Right kidney (tissue), 1 donor: ENCODE measurements around the gene ARID4B.
"Not testable (repeated sequence)": the region's sequence is repeated elsewhere in the genome, so short reads cannot be mapped to it uniquely, and the experiment has no call there.

ENCODE experiments used
- DNase-seq: peaks from one replicate; pipeline ENCODE4 v3.0.0-alpha.2; 2016

ARID4B gene

DNA sequence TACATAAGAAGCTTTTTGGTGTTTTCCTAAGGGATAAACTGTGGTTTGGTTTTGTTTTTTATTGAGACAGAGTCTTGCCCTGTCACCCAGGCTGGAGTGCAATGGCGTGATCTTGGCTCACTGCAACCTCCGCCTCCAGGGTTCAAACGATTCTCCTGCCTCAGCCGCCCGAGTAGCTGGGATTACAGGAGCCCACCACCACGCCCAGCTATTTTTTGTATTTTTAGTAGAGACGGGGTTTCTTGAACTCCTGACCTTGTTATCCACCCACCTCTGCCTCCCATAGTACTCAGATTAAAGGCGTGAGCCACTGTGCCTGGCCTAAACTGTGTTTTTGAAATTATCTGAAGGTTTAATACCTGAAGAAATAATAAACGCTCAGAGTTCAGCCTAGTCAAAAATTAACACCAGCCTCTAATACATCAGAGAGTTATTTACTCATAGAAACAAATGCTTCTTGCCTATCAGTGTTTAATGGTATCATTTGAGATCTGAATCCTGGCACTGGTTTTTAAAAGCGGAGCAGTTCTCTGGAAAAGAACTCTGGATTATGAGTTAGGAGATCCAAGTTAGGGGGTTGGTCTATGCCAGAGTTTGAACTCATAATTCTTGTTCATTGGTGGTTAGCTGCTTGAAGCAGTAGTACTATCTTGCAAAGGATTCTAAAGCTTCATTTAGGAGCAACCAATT lies 28.7 kb downstream of the ARID4B start:
- DNase-seq = no peak

DNA sequence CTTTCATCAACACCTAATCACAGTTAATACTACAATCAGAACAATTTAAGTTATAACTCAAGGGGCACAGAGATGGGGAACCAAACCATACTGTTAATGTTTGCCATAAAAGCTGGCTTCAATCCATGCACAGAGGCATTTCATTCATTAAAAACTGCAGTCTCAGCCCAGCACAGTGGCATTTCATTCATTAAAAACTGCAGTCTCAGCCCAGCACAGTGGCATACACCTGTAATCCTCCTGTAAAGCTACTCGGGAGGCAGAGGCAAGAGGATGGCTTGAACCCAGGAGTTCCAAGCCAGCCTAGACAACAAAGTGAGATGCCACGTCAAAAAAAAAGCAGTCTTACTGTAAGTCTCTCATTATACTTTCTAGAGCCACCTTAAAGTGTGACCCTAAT lies 29.2 kb downstream of the ARID4B start:
- DNase-seq = no peak

DNA sequence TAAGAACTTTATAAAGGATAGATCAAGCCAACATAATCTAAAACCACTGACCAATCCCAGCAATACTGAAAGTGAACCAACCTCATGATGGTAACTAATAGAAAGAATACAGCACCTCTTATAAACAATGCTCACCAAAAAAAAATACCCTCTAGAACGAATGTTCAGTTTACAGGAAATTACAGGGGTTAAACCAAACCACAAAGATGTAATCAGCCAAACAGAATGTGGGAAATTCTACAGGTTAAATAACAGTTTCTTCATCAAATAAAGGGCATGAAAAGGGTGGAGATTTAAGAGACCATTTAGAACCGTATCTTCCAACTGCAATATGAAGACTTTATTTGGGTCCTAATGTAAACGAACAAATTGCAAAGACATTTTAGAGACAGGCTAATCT lies 30.4 kb downstream of the ARID4B start:
- DNase-seq = no peak

DNA sequence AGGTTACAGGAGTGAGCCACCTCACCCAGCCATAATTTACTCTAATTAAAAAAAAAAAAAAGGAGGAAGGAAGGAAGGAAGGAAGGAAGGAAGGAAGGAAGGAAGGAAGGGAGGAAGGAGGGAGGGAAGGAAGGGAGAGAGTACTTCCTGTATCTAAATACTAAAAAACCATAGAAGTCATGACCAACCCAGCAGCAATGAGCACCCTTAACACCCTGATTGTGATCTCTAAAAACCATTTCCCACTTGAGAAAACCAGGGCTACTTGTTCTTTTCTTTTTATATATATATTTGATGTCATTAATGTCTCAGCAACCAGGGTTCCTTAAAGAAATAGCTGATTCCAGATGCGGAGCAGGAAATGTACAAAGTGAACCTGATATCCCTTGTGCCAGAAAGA lies 31.2 kb downstream of the ARID4B start:
- no peak for DNase-seq

DNA sequence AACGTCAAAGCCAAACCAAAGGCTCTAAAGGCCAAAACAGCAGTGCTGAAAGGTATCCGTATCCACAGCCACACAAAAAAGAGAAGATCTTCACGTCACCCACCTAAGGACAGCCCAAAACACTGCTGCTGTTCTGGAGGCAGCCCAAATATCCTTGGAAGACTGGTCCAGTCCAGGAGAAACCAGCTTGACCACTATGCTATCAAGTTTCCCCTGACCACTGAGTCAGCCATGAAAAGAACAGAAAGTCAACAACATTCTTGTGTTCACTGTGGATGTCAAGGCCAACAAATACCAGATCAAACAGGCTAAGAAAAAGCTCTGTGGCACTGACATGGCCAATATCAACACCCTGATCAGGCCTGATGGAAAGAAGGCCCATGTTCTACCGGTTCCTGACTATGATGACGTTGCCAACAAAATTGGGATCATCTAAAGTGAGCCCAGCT lies 32.1 kb downstream of the ARID4B start:
- DNase-seq = no peak

DNA sequence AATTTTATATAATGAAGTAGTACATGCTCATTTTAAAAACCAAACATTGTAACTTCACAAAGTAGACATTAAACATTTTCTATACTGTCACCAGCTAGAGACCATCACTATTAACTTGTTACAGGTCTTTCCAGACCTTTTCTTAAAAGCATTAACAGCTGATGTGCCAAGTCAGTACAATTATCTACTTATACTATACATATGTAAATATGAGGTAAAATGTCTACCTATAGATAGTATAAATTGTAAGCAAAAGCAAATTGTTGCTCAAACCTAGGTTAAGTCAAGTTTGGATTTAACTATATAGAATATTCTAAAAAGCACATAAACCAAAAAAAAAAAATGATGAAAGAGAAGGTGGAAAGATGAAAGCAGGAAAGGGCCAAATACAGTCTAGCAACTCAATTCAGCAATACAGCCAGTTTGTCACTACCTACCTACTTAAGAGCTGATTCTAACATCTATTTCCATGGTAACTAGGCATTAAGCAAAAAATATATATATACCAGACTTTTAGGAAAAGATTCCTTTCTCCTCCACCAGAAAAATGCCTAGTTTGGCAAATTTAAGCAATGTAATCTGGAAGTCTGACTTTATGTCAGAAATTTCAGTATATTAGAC lies 34.5 kb downstream of the ARID4B start:
- DNase-seq = no peak

DNA sequence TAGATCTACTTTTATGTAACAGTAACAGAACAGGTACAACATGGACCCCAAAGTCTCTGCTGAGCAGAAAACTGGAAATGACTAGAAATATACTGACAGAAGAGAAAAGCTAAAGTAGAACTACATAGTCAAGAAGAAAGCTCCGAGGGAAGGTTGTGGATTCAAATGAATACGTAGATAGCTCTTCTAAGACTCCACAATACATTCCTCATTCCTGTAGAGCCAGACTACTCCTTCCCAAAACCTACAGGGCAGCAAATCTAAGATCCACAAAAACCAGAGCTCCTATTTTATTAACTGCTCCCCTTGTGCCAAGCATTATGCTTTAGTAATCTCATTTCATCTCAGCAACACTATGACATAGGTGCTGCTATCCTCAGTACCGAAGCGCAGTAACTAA lies 35.2 kb downstream of the ARID4B start:
- DNase-seq = no peak

DNA sequence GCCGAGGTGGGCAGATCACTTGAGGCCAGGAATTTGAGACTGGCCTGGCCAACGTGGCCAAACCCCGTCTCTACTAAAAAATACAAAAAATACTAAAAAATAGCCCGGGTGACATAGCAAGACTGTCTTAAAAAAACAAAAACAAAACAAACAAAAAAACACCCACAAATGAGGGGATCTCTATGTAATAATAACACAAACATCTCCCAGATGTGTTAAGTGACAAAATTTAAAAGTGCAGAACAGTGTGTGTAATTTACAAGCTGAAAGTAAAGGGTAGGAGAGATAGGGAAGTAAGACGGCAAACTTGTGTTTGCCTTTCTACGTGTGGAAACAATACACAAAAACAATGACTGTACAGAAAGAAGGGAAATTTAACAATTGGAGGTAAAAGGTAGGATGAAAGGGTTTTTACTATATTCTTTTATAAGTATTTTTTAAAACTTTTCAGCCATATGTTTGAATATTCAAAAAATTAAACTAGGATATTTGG lies 36.3 kb downstream of the ARID4B start:
- no peak for DNase-seq

DNA sequence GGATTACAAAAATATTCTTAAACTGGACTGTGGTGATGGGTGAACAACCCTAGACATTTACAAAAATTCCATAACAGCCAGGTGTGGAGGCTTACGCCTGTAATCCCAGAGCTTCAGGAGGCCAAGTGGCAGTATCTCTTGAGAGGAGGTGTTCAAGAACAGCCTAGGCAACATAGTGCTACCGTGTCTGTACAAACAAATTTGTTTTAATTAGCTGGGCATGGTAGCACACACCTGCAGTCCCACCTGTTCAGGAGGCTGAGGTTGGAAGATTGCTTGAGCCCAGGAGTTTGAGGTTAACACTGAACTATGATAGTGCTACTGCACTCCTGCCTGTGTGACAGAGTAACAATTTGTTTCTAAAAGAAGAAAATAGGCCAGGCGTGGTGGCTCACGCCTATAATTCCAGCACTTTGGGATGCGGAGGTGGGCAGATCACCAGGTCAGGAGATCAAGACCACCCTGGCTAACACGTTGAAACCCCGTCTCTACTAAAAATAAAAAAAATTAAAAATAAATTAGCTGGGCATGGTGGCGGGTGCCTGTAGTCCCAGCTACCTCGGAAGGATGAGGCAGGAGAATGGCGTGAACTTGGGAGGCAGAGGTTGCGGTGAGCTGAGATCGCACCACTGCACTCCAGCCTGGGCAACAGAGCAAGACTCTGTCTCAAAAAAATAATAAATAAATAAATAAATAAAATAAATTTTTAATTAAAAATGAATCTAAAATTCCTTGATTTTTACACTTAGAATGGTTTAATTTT lies 37.1 kb downstream of the ARID4B start:
- no peak for DNase-seq

DNA sequence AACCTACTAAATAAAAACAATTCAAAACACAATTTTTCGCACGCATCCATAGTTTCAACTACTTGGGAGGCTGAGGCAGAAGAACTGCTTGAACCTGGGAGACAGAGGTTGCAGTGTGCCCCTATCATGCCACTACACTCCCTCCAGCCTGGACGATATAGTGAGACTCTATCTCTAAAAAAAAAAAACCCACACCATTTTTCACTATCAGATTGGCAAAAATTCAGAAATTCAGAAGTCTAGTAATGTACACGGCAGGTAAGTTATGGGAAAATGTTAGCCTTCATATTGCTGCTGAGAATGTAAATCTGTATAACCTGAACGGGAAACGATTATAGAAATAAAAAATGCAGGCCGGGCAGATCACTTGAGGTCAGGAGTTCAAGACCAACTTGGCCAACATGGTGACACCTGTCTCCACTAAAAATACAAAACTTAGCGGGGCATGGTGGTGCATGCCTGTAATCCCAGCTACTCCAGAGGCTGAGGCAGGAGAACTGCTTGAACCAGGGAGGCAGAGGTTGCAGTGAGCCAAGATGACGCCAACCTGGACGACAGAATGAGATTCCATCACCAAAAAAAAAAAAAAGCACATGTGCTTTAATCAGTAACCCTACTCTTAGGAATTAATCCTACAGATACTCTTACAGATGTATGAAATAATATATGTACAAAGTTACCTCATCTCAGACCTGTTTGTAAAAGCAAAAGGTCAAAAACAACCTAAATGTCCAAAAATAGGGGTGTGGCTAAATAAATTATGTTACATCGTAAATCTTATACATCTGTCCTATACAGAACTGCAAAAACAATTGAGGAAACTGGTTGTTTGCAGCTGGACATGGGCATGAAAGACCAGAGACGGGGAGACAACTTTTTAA lies 37.9 kb downstream of the ARID4B start:
- no peak for DNase-seq

DNA sequence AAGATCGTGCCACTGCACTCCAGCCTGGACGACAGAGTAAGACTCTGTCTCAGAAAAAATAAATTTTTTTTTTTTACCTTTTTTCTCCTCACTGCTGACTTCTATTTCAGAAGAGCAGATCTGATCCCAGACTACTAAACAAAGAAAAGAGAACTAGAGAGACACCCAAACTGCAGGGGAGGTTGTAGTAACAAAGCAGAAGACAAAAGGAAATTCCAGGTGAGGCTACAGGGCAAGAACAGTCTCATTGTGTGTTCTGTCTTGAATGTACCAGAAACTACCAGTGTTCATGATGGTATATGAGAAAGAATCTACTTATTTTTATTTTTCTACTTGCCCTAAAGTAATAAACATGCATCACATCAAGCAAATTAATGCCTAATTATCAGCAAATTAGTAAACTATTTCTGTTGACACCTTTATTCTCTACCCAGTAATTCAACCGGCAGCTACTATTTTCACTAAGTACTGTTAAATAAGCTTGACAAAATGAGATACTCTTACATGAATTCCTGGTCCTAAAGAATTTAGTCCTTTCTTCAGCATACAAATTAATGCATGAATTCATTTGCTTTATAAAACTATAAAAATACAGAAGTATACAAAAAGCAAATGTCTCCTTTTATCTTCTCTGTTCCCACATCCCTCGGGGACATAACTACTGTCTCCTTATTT lies 40.6 kb downstream of the ARID4B start:
- no peak for DNase-seq

DNA sequence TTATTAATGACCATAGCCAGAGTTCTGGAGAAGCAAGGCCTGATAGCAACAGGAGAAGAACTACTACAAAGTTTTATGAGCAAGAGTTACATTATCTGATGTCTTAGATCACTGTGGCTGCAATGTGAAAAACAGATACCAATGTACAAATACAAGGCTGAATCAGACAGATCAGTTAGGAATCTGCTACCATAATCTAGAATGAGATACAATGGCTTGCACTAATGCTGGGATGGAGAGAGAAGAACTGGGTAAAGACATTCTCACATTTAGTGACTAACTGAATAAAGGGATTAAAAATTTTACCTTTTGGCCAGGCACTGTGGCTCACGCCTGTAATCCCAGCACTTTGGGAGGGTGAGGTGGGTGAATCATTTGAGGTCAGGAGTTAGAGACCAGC lies 41.3 kb downstream of the ARID4B start:
- no peak for DNase-seq

DNA sequence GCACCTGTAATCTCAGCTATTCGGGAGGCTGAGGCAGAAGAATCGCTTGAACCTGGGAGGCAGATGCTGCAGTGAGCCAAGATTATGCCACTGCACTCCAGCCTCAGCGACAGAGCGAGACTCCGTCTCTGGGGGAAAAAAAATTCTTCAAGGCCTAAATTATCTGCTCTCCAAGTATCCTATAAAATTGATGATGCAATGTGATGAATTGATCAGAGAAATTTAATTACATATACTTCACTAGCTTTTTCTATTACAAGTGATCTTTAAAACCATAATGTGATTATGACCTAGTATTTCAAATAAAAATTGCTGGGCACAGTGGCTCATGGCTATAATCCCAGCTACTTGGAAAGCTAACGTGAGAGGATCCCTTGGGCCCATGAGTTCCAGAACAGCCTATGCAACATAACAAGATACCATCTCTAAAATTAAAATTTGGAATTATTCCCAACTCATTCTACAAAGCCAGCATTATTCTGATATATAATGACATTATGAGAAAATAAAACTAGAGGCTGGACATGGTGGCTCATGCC lies 43.7 kb downstream of the ARID4B start:
- no peak for DNase-seq

DNA sequence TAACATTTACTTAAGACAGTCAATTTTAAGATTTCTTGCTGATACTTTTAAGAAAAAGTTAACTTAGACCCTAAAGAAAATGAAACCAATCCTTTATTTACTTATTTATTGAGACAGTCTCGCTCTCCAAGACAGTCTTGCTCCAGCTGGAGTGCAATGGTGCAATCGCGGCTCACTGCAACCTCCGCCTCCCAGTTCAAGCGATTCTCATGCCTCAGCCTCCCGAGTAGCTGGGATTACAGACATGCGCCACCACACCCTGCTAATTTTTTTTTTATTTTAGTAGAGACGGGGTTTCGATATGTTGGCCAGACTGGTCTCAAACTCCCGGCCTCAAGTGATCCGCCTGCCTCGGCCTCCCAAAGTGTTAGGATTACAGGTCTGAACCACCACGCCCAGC lies 44.3 kb downstream of the ARID4B start:
- not testable (repeated sequence) for DNase-seq

DNA sequence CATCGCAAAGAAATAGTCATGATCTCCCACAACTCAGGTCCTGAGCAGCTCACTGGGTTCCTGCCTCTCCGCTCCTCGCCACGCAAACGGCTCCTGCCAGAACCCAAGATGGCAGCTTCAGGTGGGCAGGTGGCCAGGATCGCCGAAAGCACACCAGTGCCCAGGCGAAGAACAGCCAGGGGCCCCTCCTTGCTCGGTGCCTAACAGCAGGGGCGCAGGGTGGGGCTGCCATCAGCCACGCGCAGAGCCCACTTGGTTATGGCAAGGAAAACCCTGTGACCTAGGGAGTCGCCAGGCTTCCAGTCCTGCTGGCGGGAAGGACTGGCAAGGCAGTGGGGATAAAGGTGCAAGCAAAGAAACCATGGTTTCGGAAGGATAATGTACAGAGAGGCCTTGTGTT lies 47.5 kb downstream of the ARID4B start:
- DNase-seq = no peak

DNA sequence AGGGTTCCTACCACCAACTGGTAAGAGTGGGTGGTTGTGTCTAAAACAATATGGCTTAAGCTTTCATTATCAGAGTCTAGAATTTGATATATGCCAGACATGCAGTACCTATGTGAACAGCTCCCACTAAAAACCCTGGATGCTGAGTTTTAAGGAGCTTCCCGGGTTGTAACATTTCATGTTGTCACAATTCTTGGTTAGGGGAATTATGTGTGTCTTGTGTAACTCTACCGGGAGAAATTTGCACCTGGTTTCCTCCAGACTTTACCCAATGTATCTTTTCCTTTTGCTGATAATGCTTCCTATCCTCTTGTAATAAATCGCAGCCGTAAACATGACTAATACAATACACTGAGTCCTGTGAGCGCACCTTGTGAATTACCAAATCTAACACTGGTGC lies 48.3 kb downstream of the ARID4B start:
- DNase-seq = no peak

DNA sequence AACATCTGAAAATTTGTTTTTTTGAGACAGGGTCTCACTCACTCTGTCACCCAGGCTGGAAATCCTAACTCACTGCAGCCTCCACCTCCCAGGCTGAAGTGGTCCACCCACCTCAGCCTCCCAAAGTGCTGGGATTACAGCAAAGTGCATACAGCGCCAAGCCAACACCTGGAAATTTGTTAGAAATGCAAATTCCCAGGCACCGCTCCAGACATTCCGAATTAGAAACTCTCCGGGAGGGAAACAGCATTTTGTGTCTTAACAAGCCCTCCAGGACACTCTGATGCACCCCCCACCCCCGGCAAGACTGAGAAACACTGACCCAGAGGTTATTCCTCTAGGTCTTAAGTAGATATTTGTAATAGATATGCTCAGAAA lies 49.1 kb downstream of the ARID4B start:
- DNase-seq = no peak

DNA sequence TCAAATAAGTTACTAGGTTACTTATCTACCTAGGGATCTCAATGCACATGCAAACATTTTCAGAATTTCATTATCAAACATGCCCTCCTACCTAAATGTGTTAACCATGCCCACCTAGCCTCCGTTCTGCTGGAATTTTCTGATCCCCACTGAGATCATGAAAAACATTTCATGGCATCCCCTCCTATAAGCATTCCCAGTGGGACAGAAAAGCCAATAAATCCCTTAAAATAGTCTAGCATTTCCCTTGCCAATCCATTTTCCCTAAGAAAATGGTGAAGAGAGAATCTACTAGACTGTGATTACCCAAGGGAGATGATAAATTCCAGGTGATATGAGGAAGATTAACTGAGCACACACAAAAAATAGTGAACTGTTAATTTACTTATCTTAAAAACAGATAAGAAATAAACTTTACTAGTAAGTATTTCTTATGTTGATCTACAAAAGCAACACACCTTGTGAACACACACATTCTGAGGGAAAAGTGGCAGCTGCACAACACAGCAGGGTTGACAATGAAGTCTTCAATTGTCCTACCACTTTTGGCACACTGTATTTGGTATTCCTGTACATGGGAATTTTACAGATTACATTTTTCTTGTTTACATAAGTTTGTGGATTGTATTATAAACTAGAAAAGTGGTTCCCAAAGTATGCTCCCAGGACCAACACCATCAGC lies 49.6 kb downstream of the ARID4B start:
- DNase-seq = no peak

DNA sequence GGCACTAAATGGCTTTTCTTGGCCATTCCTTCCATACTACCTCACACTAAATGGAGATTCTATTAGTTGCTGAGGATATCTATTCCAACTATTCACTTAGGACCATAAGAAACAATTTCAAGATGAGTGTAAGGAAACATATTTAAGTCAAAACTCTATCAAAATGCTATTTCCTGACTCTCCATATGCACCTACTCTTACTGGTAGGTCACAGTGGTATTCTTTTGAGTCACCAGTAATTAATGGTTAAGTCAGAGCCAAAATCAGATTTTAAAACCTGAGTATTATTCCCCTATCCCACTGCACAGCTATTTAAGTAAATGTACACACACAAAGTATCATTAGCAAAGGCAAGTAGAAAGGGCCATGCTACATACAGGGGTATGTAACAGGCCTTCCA lies 50.3 kb downstream of the ARID4B start:
- no peak for DNase-seq

DNA sequence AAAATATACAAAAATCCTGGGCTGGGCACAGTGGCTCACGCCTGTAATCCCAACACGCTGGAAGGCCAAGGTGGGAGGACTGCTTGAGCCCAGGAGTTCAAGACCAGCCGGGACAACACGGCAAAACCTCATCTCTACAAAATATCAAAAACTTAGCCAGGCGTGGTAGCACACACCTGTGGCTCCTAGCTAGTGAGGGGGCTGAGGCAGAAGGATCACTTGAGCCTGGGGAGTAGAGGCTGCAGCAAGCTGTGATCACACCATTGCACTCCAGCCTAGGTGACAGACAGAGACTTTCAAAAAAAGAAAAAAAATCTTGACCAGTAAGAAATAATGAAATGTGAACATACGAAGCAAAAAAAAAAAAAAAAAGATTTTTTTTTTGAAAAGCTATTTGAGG lies 52.1 kb downstream of the ARID4B start:
- no peak for DNase-seq

DNA sequence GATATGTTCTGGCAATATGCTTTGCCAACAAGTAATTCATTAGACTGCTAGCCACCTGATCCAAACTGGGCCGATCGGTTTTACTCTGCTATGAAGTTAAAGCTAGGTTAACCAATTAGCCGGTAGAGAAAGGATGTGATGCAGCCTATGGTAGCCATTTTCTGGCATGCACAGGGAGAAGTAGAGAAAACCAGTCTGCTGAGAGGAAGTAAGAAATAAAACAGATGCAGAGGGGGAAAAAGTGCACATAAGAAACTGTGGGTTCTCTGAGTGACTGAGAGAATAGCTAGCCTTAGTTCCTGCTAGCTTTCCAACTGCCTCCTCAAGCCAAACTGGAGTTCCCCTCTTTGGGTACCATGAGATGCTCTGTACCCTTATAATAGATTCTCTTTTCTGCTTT lies 52.8 kb downstream of the ARID4B start:
- DNase-seq = no peak
